ENCODE data around the gene CHMP6.
A peak's percentile ranks its signal among the peaks of the same experiment; 100 is the strongest.

Gene CHMP6

DNA sequence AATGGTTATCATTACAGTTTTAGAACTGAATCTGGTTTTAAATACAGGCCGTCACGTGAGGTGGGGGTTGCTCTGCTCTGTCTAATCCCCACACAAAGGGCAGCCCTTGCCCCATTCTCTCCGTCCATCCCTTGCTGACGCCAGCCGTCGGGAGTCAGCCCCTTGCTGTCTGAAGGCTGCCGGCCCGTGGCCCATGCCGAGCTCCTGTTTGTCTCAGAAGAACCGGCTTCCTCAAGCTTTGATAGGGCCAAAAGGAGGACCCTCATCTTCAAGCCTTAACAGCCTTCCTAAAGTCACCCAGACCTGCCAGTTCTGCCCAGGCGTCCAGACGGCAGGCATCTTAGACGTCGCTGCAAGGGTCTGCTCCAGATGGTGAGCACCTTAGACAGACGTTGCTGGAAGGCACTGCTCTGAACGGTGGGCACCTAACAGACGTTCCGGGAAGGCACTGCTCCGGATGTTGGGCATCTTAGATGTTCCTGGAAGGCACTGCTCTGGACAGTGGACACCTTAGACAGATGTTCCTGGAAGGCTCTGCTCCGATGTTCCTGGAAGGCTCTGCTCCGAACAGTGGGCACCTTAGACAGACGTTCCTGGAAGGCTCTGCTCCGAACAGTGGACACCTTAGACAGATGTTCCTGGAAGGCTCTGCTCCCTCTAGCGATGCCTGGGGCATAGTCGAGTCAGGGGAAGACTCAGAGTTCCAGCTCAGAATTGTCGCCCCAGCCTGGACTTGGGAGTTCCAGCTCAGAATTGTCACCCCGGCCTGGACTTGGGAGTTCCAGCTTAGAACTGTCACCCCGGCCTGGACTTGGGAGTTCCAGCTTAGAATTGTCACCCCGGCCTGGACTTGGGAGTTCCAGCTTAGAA lies 35.1 kb upstream of the CHMP6 start:
- DNase-seq (ENCODE audit: low read depth in 3 of 3, low spot score in 1 of 3), result no peak

GRCh38 chr17:80957461-80957941 lies 34.1 kb upstream of the CHMP6 start:
- DNase-seq (ENCODE audit: low read depth in 3 of 3, low spot score in 1 of 3), result no peak

DNA sequence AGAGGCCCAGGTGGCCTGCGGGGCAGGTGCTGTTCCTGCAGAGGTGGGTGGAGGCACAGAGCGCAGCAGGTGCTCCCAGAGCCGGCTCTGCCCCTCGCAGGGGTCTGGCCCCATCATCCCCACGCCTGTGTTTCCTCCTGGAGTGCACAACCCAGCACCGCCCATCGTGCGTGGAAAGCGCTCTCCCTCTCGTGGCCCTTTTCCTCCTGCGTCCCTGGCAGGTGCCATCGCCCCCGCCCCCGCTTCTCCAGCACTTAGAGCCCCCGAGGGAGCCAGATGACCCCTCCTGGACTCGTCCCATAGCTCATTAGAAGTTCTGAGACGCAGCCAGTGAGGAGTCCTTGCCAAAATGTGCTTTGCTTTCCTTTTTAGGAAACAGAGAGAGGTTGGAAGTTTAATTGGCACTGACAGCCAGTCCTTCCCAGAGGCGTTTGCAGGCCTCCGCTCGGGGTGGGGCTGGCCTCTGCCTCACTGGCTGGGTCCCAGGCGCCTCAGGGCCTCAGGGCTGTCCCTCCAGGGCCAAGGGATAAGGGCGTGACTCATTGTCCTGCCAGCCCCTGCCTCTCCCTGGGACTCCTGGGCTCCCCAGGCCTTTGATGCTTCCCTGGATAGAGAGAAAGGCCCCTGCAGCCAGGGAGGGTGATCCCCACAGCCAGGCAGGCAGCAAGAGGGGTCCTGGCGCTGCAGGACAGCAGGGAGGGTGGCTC lies 32.2 kb upstream of the CHMP6 start:
- DNase-seq (ENCODE audit: low read depth in 3 of 3, low spot score in 1 of 3), result no peak

DNA sequence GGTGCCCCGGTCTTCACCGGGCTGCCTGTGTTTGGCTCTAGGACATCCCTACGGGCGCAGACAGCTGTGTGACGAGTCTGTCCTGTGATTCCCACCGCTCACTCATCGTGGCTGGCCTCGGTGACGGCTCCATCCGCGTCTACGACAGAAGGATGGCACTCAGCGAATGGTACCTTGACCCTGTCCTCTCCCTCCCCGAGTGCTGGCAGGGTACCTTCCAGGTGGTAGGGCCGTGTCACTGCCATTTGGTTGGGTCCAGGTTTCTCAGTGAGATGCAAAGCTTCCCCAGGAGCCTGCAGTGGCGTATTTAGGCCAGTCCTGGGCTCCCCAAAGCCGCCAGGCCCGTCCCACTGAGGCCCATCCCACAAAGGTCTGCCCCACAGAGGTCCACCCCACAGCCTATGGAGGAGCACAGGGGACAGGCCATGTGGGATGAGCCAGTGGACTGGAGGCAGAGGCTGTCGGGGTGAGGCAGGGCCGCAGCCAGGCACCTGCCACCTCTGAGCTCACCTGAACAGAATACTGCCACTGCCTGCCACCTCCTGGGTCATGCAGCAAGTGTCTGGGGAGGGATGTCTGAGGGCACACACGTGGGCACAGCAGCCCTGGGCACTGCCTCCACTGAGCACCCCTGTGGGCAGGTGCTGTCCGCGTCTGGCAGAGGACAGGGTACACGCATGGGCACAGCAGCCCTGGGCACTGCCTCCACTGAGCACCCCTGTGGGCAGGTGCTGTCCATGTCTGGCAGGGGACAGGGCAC lies 31.4 kb upstream of the CHMP6 start:
- DNase-seq (ENCODE audit: low read depth in 3 of 3, low spot score in 1 of 3), result no peak

- no peak for DNase-seq (ENCODE audit: low read depth in 3 of 3, low spot score in 1 of 3)
Observed at GRCh38 chr17:80960797-80961452, 30.7 kb upstream of the CHMP6 start.

DNA sequence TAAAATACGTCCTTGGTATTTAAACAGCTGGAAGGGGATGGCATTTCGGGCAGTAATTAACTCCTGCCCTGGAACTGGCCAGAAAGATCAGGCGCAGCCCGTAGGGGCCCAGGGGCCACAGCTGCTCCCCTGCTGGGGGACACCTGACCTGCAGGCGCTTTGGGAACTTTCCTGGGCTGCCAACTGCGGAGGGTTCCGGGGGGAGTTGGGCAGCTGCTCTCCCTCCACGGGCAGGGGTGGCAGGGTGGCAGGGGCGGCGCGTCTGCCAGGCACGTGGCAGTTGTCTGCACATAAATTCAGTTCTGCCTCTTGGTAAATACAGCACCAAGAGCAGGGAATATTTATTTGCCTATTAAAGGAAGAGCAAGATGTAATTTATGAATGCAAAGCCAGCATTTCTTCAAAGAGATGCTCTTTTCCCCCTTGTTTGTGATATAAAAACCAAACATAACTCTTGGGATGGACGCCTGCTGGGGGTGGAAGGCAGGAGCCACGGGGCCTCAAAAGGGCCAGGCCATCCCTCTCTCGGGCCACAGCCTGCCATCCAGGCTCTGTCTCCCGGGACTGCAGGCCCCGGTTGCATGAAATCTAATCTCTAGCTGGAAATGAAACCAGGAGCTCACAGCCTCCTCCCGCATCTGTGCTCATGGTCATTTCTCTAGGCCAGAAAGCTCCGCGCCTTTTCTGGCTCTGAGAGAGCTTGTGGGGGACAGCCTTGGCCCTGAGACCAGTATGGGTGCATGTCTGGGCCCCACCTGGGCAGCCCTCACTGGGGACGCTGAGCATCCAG lies 29.9 kb upstream of the CHMP6 start:
- no peak for DNase-seq (ENCODE audit: low read depth in 3 of 3, low spot score in 1 of 3)

GRCh38 chr17:80962356-80963329 lies 29.0 kb upstream of the CHMP6 start:
- no peak for DNase-seq (ENCODE audit: low read depth in 3 of 3, low spot score in 1 of 3)

GRCh38 chr17:80963812-80964543 lies 27.7 kb upstream of the CHMP6 start:
- DNase-seq (ENCODE audit: low read depth in 3 of 3, low spot score in 1 of 3), result no peak

DNA sequence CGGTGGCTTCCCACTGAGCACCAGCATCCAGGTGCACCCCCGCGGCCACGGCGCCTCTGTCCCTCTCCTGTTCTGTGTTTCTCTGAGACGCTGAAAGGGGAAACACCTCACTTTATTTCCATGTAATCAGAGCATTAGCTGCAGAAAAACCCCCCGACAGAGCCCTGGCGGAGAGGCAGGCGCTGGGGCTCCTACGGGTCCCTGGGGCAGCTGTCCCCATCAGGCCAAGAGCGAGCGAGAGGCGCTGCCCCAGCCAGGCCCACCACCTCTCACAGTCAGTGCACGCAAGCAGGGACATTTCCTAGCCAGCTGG lies 27.1 kb upstream of the CHMP6 start:
- DNase-seq (ENCODE audit: low read depth in 3 of 3, low spot score in 1 of 3), result no peak

DNA sequence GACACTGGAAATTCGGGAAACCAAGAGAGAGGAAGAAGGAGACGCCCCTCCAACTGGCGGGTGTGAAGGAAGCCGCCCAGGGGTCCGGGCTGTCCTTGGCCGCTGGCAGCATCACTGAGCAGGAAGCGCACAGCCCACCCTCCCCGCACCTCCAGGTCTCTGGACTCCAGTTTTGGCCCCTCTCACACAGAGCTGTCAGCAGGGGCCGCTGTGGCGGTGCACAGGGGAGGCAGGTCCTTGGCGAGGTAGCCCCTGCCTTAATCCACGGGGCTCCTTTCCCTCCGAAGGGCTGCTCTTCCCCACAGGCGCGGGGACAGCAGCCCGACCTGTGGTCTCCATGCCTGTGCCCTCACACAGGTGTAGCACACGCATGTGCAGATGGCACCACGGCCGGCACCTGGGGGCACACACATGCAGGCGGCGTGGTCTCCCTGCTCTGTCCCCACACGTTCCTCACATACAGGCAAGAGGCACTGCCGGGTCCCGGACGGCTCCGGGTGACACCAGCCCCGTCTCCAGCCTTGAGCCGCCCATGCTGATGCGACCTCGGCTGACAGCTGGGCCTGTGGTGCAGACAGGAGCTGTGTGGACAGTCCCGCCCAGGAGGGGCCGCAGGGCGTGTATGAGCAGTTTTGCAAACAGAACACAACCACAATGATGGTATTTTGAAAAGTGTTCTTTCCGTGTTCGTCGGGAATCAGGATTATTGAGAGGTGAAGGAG lies 26.6 kb upstream of the CHMP6 start:
- no peak for DNase-seq (ENCODE audit: low read depth in 3 of 3, low spot score in 1 of 3)

DNA sequence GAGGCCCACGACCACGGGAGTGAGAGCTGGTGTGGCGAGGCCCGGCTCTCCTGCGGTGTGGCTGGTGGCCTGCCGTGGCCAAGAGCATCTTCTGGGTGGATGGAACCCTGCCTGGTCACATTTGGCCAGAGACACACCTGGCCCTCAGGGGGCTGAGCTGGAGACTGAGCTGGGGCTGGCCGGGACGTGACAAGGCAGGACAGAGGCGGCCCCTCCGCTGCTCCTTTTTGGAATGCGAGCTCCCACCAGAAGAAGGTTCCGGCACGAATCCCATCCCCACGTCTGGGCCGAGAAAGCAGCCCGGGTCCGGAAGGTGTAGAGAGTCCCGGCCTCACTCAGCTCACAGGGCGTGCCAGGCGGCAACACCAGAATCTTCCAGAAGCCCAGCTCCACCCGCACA lies 26.0 kb upstream of the CHMP6 start:
- no peak for DNase-seq (ENCODE audit: low read depth in 3 of 3, low spot score in 1 of 3)

- no peak for DNase-seq (ENCODE audit: low read depth in 3 of 3, low spot score in 1 of 3)
Observed at GRCh38 chr17:80967404-80967872, 24.2 kb upstream of the CHMP6 start.

GRCh38 chr17:80968602-80969029 lies 23.0 kb upstream of the CHMP6 start:
- no peak for DNase-seq (ENCODE audit: low read depth in 3 of 3, low spot score in 1 of 3)

- no peak for DNase-seq (ENCODE audit: low read depth in 3 of 3, low spot score in 1 of 3)
Observed at GRCh38 chr17:80969030-80969673, 22.5 kb upstream of the CHMP6 start.

DNA sequence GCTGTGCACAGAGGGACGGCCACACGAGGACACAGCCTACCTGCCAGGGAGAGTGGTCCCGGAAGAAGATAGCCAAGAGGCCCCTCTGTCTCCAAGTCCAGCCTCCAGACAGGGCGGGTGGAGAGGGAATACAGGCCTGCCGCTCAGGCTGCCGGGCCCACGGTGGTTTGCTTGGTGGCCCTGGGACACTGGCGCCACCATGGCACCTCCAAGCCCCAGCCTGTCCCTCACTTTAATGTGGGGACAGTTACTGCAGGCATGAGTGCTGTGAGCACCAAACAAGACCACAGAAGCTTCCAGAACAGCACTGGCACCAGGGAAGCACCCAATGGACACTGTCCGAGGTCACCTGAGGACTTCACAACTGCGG lies 22.0 kb upstream of the CHMP6 start:
- no peak for DNase-seq (ENCODE audit: low read depth in 3 of 3, low spot score in 1 of 3)

GRCh38 chr17:80970044-80970761 lies 21.4 kb upstream of the CHMP6 start:
- peak in 1 of 3 donors; percentile 30 for DNase-seq (ENCODE audit: low read depth in 3 of 3, low spot score in 1 of 3)
